HG02884 (cell line): ENCODE results near the gene SCAMP3.
"Not testable (repeated sequence)": the region's sequence is repeated elsewhere in the genome, so short reads cannot be mapped to it uniquely, and the experiment has no call there.

Experiments
- ATAC-seq: cut with Tn5 transposase; IDR thresholded peaks from one replicate; pipeline ENCODE4 v1.9.1; 2021; ENCODE audit warnings: mild to moderate bottlenecking, moderate library complexity; ENCODE audit not compliant: unreplicated experiment

SCAMP3 gene

DNA sequence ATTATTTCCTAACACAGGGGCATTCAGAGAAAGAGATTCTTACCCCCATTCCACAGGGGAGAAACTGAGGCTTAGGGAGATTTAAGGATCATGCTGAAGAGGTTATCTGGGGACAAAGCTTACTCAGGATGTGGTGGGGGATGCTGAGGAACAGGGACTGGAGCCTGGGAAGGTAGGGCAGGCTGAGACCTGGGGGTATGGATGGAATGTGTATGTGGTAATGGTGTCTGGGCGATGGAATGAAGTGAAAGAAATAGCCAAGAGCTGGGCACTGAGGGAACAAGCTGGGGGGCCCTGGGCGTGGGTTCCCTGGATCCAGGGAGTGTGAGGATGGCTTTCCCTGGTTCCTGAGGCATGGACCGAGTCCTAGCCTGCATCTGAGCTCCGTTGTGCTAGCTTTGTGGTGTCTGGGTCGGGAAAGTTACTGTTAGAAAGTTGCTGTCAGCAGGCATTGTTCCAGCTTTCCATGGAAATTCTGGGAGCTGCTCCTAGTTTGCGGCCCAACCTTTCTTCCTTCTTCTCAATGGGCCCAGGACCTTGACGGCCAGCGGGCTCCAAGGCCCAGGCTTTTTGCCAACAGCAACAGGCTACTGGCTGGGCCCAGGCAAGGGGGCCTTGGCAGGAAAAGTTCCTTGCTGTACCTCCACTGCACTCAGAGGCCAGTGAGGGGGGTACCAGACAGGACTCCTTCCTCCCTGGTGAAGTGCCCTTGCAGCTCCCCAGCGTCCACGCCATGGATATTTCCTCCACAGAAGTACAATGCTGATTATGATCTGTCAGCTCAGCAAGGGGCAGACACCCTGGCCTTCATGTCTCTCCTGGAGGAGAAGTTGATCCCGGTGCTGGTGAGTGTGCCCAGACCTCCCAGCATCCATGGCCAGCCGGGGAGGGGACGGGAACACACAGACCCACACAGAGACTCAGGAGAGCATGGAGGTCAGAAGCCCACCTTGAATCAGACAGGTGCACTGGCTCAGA, 29.9 kb downstream of the SCAMP3 start:
- ATAC-seq, result not testable (repeated sequence)

DNA sequence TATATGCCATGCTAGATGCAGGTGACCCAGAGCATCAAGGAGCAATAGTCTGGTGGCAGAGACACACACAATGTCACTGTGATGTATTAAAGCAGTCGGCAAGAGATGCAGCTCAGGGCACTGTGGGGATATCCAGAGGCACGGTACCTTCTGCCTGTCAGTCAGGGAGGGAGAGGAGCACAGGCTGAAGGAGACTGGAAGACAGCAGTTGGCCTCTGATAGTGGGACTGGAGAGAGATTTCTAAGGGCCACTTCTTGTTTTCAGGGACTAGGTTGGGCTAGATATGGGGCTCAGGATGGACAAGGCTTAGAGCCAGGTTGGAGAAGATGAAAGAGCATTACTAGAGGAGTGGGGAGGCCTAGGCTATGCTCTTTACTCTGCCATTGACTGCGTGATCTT, 30.9 kb downstream of the SCAMP3 start:
- ATAC-seq, result not testable (repeated sequence)

GRCh38 chr1:155228096-155228427, 34.1 kb downstream of the SCAMP3 start:
- no peak for ATAC-seq

GRCh38 chr1:155227261-155228095, 34.7 kb downstream of the SCAMP3 start:
- peak; percentile 89 for ATAC-seq

GRCh38 chr1:155226910-155227260, 35.3 kb downstream of the SCAMP3 start:
- no peak for ATAC-seq

- ATAC-seq, result no peak
Measured at GRCh38 chr1:155226188-155226909, 35.8 kb downstream of the SCAMP3 start.

- not testable (repeated sequence) for ATAC-seq
Measured at GRCh38 chr1:155225404-155225759, 36.8 kb downstream of the SCAMP3 start.

GRCh38 chr1:155223047-155223446, 39.1 kb downstream of the SCAMP3 start:
- no peak for ATAC-seq

DNA sequence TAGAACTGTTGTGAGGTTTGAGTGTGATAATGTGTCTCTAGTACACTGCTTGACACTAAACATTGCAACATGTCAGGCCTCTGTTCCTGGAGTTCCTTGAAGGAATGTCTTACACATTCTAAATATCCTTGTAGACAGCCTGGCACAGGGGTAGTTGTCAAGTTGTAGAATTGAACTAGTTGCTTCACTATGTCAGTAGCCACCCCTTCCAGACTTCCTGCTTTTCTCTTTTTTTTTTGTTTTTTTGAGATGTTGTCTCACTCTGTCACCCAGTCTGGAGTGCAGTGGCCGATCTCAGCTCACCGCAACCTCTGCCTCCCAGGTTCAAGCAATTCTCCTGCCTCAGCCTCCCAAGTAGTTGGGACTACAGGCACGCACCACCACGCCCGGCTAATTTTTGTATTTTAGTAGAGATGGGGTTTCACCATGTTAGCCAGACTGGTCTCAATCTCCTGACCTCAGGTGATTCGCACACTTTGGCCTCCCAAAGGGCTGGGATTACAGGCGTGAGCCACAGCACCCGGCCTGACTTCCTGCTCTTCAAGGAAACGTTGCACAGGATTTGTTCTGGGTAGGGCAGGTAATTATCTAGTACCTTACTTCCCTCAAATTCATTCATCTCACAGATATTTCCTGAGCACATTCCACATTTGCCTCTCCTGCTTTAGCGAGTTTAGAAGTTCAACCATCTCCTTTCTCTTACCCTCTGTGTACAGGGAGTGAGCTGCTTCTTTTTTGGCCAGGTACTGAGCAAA, 41.8 kb downstream of the SCAMP3 start:
- ATAC-seq, result not testable (repeated sequence)

DNA sequence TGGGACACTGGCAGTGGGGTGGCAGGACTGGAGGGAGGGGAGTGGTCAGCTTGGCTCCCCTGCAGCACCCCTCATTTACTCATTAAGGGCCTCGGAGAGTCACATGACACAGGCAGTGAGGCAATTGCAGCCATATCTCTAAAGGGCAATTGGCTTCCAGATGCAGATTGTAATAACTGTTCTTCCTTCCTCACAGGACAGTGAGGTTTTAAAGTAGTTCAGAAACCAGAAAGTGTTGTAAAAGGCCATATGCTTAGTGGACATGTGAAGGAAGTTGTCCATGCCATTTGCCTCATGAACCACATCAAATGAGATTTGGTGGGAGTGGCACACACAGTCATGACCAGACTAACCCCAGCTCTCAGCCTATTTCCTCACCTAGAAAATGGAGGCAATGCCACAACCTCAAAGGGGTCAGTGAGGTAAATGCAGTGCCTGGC, 42.5 kb downstream of the SCAMP3 start:
- no peak for ATAC-seq

DNA sequence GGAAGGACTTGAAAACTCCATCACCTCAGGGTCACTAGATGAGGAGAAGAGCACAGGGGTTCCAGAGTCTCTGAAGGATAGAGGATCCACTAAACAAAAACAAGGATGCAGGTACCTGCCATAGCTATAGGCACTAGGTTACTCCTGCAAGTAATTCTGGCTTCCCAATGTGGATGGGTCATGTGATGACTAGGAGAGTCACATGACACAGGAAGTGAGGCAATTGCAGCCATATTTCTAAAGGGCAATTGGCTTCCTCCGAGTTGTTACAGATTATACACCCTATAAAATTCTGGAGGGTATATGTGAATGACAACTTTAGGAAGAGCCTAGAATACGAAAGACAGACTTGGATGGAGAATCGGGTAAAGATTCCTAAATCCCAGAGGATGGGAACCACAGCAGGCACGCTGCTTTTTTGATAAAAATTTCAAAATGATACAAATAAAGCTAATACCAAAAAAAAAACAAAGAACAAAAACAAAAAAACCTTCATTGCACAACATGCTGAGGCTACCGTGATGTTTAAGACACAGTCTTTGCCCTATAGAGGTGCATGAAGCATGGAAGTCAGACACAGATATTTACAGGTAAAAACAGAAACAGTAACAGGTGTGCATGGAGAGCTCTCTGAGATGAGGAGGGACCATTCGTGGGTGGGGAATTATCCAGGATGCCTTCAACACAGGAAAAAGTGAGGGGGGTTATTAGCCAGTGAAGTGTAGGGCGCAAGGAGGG, 43.1 kb downstream of the SCAMP3 start:
- ATAC-seq, result no peak

DNA sequence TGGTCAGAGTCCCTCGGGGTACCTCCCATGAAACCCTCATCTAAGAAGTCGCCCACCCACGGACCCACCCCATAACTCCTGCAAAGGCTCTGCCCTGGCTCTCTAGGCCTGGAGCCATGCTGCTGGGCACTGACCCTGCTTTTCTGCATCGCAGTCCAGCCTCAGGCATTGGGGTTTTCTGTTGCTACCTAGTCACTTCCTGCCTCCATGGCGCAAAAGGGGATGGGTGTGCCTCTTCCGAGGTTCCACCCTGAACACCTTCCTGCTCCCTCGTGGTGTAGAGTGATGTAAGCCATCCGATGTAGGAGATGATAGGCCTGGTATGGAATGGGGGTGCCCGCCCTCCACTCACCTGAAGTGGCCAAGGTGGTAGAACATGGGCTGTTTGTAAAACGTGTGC, 47.5 kb downstream of the SCAMP3 start:
- ATAC-seq, result not testable (repeated sequence)

DNA sequence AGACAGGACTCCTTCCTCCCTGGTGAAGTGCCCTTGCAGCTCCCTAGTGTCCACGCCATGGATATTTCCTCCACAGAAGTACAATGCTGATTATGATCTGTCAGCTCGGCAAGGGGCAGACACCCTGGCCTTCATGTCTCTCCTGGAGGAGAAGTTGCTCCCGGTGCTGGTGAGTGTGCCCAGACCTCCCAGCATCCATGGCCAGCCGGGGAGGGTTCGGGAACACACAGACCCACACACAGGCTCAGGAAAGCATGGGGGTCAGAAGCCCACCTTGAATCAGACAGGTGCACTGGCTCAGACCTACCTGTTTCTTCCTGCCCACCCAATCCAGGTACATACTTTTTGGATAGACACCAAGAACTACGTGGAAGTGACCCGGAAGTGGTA, 50.1 kb downstream of the SCAMP3 start:
- not testable (repeated sequence) for ATAC-seq

- ATAC-seq, result not testable (repeated sequence)
Measured at GRCh38 chr1:155211381-155212050, 50.6 kb downstream of the SCAMP3 start.

DNA sequence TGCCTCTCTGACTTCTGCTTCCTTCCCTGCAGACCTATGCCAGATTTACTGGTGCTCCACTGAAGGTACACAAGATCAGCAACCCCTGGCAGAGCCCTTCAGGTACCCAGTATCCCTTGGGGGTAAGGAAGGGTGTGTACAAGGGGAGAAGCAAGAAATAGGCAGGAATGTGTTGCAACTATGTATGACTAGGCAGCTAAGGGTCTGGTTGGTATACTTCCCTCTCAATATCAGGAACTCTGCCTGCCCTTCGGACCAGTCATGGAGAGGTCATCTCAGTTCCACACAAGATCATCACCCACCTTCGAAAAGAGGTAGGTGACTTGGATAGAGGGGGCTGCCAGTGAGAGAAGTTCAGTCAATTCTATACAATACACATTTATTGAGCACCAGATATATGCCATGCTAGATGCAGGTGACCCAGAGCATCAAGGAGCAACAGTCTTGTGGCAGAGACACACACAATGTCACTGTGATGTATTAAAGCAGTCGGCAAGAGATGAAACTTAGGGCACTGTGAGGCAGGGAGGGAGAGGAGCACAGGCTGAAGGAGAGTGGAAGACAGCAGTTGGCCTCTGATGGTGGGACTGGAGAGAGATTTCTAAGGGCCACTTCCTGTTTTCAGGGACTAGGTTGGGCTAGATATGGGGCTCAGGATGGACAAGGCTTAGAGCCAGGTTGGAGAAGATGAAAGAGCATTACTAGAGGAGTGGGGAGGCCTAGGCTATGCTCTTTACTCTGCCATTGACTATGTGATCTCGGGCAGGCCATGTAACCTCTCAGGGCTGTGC, 51.7 kb downstream of the SCAMP3 start:
- no peak for ATAC-seq

- ATAC-seq, result no peak
Measured at GRCh38 chr1:155209312-155209721, 52.8 kb downstream of the SCAMP3 start.

DNA sequence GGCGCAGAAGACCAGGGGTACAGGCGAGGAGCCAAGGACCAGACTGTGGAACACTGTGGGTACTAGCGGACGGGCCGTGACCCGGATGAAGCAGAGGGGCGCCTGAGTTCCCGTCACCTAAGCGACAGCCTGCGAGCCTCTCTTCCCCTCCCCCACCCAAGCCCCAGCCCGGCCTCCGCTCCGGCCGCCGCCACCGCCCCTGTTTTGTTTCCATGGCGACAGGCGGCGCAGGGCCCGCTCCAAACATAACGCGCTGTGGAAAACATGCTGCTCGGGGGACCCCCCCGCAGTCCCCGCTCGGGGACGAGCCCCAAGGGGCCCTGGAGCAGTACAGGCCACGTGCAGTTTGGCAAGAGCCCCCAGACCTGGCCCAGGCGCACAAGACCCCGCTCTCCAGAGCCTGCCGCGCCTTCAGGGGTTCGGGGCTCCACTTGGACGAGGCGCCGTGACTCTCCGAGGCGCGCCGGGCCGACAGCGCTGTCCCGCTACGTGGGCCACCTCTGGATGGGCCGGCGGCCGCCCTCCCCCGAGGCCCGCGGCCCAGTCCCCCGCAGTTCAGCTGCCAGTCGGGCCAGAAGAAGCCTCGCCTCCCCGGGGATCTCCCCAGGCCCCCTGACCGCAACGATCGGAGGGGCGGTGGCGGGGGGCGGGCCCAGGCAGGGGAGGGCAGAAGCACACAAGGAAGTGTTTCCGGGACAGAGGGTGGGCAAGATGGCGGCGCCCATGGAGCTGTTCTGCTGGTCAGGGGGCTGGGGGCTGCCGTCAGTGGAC, 53.4 kb downstream of the SCAMP3 start, which contains the start of gene MTX1:
Gene MTX1 (plus strand): TSS at position 155 of the 771 bp plus-strand sequence. CDS start 110 bp downstream, at position 265.
- peak; percentile 86 for ATAC-seq
